HG03378 (cell line): ENCODE data around the gene TRAF7.

Experiments
- ATAC-seq: cut with Tn5 transposase; IDR thresholded peaks from one replicate; pipeline ENCODE4 v1.9.1; 2021; ENCODE audit warnings: mild to moderate bottlenecking, moderate library complexity; ENCODE audit not compliant: unreplicated experiment

TRAF7 gene

GRCh38 chr16:2180962-2181923 is 25.7 kb downstream of the TRAF7 start:
- no peak for ATAC-seq

- ATAC-seq, result no peak
These were observed 26.4 kb downstream of the TRAF7 start for GRCh38 chr16:2181952-2182351.

- ATAC-seq, result no peak
These were observed 28.1 kb downstream of the TRAF7 start for GRCh38 chr16:2183671-2184070.

GRCh38 chr16:2184346-2184745 is 28.8 kb downstream of the TRAF7 start:
- ATAC-seq, result no peak

GRCh38 chr16:2184962-2185361 is 29.4 kb downstream of the TRAF7 start:
- no peak for ATAC-seq

- ATAC-seq, result no peak
These were observed 30.5 kb downstream of the TRAF7 start for GRCh38 chr16:2186064-2186463.

- no peak for ATAC-seq
These were observed 30.9 kb downstream of the TRAF7 start for GRCh38 chr16:2186505-2186904.

GRCh38 chr16:2187212-2187611 is 31.6 kb downstream of the TRAF7 start:
- ATAC-seq, result no peak

GRCh38 chr16:2188395-2188794 is 32.8 kb downstream of the TRAF7 start:
- ATAC-seq, result no peak

GRCh38 chr16:2189252-2189893 is 33.8 kb downstream of the TRAF7 start:
- no peak for ATAC-seq

GRCh38 chr16:2190002-2190658 is 34.5 kb downstream of the TRAF7 start:
- ATAC-seq, result no peak

GRCh38 chr16:2190659-2191445 is 35.3 kb downstream of the TRAF7 start:
- no peak for ATAC-seq

GRCh38 chr16:2191446-2191706 is 35.8 kb downstream of the TRAF7 start:
- no peak for ATAC-seq

- no peak for ATAC-seq
These were observed 38.7 kb downstream of the TRAF7 start for GRCh38 chr16:2194166-2194834.

GRCh38 chr16:2194852-2195321 is 39.3 kb downstream of the TRAF7 start:
- ATAC-seq, result no peak

GRCh38 chr16:2195322-2196161 is 40.0 kb downstream of the TRAF7 start:
- no peak for ATAC-seq

- ATAC-seq, result no peak
These were observed 40.8 kb downstream of the TRAF7 start, which contains the start of gene CASKIN1 for GRCh38 chr16:2196162-2196980. Gene CASKIN1, minus strand, starts transcription at chr16:2196605. Its CDS starts 173 bp downstream, at chr16:2196432.

GRCh38 chr16:2196981-2197511 is 41.5 kb downstream of the TRAF7 start:
- ATAC-seq, result no peak
